NCI-H446 (cell line): ENCODE results near the gene C1orf116.
A peak's percentile ranks its signal among the peaks of the same experiment; 100 is the strongest.
"Not testable (repeated sequence)": the region's sequence is repeated elsewhere in the genome, so short reads cannot be mapped to it uniquely, and the experiment has no call there.

Experiments
- DNase-seq, 2 experiments: peaks; one replicate each; lab custom pipeline; 2025; lab: John Stamatoyannopoulos, UW

Gene C1orf116

GRCh38 chr1:207058878-207059867, 26.6 kb upstream of the C1orf116 start:
- DNase-seq: no peak

- no peak for DNase-seq
These were observed 25.7 kb upstream of the C1orf116 start for GRCh38 chr1:207058252-207058651.

GRCh38 chr1:207056673-207057072, 24.1 kb upstream of the C1orf116 start:
- no peak for DNase-seq

GRCh38 chr1:207055386-207056001, 22.9 kb upstream of the C1orf116 start:
- no peak for DNase-seq

GRCh38 chr1:207054491-207054890, 21.9 kb upstream of the C1orf116 start:
- no peak for DNase-seq

GRCh38 chr1:207052911-207053769, 20.6 kb upstream of the C1orf116 start, which contains the start of gene PFKFB2:
TSS of gene PFKFB2 (plus strand) at chr1:207053275. CDS start at chr1:207054718, 1,443 bp downstream.
- peak; percentile 99 for DNase-seq

- no peak for DNase-seq
These were observed 18.8 kb upstream of the C1orf116 start, which contains the start of gene YOD1 for GRCh38 chr1:207051191-207051943. TSS of gene YOD1 (minus strand) at chr1:207051208. CDS start at chr1:207051030, 178 bp downstream.

GRCh38 chr1:207050480-207051190, 18.1 kb upstream of the C1orf116 start:
- peak; percentile 91 to 98 for DNase-seq

GRCh38 chr1:207049974-207050391, 17.4 kb upstream of the C1orf116 start:
- peak; percentile 41 to 60 for DNase-seq

GRCh38 chr1:207049514-207049913, 17.0 kb upstream of the C1orf116 start:
- no peak for DNase-seq

- no peak for DNase-seq
These were observed 16.5 kb upstream of the C1orf116 start for GRCh38 chr1:207049054-207049453.

- DNase-seq: no peak
These were observed 15.5 kb upstream of the C1orf116 start for GRCh38 chr1:207048041-207048440.

GRCh38 chr1:207047505-207047904, 14.9 kb upstream of the C1orf116 start:
- no peak for DNase-seq

GRCh38 chr1:207045453-207045852, 12.9 kb upstream of the C1orf116 start:
- no peak for DNase-seq

- not testable (repeated sequence) for DNase-seq
These were observed 8.8 kb upstream of the C1orf116 start for GRCh38 chr1:207041397-207041796.

- no peak for DNase-seq
These were observed 7.6 kb upstream of the C1orf116 start for GRCh38 chr1:207040181-207040533.

- no peak for DNase-seq
These were observed 7.0 kb upstream of the C1orf116 start for GRCh38 chr1:207039380-207040180.

GRCh38 chr1:207036865-207037264, 4.3 kb upstream of the C1orf116 start:
- no peak for DNase-seq

- DNase-seq: no peak
These were observed 3.5 kb upstream of the C1orf116 start for GRCh38 chr1:207035877-207036551.
